Measurements from ENCODE around the gene WDR82.

The WDR82 gene

GRCh38 chr3:52236424-52236886 lies 42.0 kb downstream of the WDR82 start:
- no peak for DNase-seq

GRCh38 chr3:52234516-52235447 lies 43.7 kb downstream of the WDR82 start:
- no peak for DNase-seq

GRCh38 chr3:52233968-52234367 lies 44.5 kb downstream of the WDR82 start:
- DNase-seq = no peak

- DNase-seq = no peak
Measured at GRCh38 chr3:52233108-52233591, 45.3 kb downstream of the WDR82 start.

- no peak for DNase-seq
Measured at GRCh38 chr3:52232279-52233107, 46.0 kb downstream of the WDR82 start.

- DNase-seq = peak; percentile 75
Measured at GRCh38 chr3:52231502-52232278, 46.8 kb downstream of the WDR82 start.

GRCh38 chr3:52230889-52231499 lies 47.5 kb downstream of the WDR82 start:
- DNase-seq = no peak

GRCh38 chr3:52230461-52230860 lies 48.0 kb downstream of the WDR82 start:
- DNase-seq = no peak

- no peak for DNase-seq
Measured at GRCh38 chr3:52229656-52230055, 48.8 kb downstream of the WDR82 start.

- no peak for DNase-seq
Measured at GRCh38 chr3:52228751-52229291, 49.6 kb downstream of the WDR82 start.

GRCh38 chr3:52228266-52228665 lies 50.2 kb downstream of the WDR82 start:
- DNase-seq = no peak

GRCh38 chr3:52227766-52228165 lies 50.7 kb downstream of the WDR82 start:
- DNase-seq = no peak

GRCh38 chr3:52227117-52227516 lies 51.3 kb downstream of the WDR82 start:
- no peak for DNase-seq

- no peak for DNase-seq
Measured at GRCh38 chr3:52226229-52226817, 52.1 kb downstream of the WDR82 start.

- DNase-seq = no peak
Measured at GRCh38 chr3:52225452-52226228, 52.8 kb downstream of the WDR82 start, which contains the start of gene TLR9. TSS of gene TLR9 (minus strand) at chr3:52225645. CDS start at chr3:52225529, 116 bp downstream.

- no peak for DNase-seq
Measured at GRCh38 chr3:52223449-52224408, 54.7 kb downstream of the WDR82 start.

GRCh38 chr3:52222319-52223221 lies 55.9 kb downstream of the WDR82 start:
- DNase-seq = no peak
